GM19238 (cell line): ENCODE data around the gene THBS3.
"Not testable (repeated sequence)": the region's sequence is repeated elsewhere in the genome, so short reads cannot be mapped to it uniquely, and the experiment has no call there.

ENCODE experiments used
- DNase-seq: peaks from one replicate; pipeline ENCODE4 v3.0.0; 2011; ENCODE audit warnings: low spot score; ENCODE audit not compliant: insufficient read length

The THBS3 gene

DNA sequence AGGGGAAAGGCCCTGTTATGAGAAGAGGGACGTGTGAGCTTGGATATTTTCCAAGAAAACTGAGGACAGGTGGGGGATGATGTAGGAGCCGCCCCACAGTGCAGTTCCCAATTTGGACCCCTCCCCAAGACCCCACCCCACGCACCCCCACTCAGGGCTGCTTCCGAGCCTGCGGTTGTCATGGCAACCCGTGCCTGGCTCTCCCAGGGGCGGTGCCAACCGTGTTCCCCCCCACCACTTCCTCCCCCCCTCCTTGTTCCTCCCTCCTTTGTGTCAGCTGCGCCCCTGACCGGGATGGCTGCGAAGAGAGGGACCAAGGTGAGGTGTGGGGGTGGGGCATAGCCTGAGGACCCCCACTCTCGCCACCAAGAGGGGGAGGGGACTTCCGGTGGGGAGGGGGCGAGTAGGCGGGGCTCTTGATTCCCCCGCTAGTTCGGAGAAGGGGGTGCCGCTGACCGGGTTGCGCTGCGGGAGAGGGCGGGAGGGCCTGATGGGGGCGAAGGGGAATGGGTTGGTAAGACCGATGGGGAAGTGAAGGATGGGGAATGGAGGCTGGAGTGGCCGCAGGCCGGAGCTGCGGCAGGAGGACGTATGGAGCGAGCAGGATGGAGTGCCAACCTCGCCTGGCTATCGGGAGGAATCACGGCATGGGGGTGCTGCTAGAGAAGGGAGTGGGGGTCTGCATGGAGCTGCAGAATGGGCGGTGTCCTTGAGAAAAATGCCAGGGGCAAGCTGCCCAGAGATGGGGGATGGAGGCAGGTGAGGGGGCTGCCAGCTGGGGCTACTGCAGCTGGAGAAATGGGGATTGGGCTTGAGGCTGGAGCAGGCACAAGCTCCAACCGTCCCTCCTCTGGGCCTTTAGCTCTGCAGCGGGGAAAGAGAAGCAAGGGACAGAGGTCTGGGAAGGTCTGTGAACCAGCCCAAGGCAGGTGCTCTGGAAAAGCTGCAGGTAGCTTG, 33.1 kb downstream of the THBS3 start:
- no peak for DNase-seq

DNA sequence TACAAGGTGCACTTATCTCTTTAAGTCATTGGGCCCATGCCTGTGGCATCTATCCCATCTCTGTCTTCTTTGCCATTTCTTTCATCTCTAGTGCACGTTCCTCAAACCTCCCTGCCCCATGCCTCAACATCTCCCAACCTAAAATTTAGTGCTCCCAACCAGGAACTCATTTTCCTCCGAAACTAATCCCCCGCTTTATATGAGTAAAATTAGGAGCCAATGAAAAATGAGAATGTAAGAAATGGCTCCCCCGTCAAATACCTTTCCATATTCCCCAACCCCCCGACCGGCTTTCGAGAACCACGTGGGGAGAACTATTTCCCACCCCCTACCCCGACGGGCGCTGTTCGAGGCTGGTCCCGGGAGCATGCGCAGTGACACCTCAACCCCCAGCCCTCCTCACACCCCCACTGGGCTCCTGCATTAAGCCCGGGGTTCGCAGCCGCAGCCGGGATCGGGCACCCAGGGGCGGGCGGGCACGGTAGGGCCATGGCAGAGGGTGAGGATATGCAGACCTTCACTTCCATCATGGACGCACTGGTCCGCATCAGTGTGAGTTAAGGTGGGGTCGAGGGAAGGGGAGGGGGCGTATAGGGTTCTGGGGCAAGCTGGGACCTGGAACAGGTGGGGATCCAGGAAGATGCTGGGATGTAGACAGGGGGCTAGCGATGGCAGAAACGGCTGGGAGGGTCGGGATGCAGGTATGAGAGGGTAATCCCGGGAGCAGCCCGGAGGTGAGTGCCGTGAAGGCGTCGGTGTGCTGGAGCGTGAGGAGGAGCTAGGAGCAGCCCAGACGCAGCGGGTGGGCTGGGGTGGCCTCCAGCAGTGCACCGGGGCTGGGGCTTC, 34.0 kb downstream of the THBS3 start, which contains the start of gene TRIM46:
TRIM46 (plus strand) TSS at position 372 of the 846 bp plus-strand sequence; CDS start at position 490, 118 bp downstream.
- DNase-seq: no peak

DNA sequence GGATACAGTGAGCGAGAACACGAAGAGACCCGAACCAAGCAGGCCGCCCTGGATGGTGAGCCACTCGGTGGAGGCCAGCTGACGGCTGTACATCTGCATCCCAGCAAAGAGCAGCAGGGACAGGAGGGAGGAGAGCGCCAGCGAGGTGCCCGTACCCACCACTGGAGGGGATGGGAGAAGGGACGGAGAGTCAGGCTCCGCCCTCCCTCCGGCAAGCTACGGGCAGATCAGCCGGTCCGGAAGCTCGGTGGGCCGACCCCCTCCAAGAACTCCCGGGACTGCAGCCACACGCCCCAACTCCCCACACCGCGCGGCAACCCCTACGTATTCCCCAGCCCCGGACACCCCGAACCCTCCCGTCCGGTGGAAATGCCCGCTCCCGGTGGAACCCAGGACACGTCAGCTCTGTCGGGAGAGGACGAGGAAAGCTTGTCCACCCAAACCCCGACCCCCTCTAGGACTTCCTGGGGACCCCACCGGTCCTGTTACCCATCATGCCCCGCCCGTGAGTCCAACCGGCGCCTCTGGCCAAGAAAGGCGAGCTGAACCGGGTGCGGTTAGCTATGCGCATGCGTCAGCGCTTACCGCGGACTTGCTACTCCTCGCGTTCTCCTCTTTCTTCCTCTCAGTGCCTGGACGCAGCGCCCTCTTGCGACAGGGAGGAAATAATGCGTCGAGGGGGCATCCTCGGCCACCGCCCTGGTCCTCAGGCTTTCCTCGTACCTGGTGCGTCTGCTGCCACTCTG, 34.8 kb downstream of the THBS3 start, which contains the start of gene KRTCAP2:
KRTCAP2 (minus strand) TSS at position 573 of the 746 bp plus-strand sequence; CDS start at position 493, 80 bp downstream.
- peak; percentile 98 for DNase-seq

DNA sequence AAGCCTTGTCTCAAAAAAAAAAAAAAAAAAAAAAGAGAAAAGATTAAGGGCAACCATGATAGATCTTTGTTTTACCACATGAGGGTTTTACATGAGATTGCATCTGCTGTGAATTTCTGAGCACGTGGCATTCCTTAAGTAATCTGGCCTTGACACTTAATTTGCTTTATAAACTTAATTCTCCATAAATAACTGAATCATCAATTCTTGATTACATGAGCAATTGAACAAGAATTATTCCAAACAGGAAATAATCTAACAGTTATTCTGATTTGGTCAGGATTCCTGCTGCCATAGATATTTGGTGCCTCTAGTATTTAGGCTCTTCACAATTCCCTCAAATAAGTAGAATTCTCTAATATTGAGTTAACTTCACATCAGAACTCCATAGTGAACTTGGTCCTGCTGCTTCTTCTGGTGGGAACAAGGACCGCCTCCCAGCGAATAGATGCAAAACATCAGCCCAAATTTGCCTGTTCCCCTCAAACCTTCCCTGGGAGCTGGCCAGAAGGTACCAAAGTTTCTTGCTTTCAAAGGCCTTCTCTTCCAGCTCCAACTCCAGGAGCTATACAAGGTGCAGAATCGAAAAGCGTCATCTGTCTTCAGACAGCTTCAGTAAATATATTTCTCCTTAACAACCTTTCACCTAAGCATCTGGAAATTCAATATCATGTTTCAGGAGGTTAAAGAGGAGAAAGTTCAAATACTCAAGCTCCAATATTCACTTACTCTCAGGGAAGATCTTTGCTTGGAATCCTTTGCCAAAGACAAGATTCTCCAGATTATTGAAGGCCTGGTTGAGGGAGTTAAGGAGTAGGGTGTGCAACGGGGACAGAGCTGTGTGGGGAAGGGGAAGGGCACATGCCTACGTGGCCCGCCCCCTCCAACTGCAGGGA, 35.6 kb downstream of the THBS3 start:
- no peak for DNase-seq

DNA sequence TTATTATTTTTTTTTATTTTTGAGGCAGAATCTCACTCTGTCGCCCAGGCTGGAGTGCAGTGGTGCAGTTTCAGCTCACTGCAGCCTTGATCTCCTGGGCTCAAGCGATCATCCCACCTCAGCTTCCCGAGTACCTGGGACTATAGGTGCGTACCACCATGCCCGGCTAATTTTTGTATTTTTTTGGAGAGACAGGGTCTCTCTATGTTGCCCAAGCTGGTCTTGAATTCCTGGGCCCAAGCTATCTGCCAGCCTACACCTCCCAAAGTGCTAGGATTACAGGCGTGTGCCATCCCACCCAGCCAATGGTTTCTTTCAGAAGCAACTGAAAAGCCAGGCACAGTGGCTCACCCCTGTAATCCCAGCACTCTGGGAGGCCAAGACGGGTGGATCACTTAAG, 36.9 kb downstream of the THBS3 start:
- no peak for DNase-seq

DNA sequence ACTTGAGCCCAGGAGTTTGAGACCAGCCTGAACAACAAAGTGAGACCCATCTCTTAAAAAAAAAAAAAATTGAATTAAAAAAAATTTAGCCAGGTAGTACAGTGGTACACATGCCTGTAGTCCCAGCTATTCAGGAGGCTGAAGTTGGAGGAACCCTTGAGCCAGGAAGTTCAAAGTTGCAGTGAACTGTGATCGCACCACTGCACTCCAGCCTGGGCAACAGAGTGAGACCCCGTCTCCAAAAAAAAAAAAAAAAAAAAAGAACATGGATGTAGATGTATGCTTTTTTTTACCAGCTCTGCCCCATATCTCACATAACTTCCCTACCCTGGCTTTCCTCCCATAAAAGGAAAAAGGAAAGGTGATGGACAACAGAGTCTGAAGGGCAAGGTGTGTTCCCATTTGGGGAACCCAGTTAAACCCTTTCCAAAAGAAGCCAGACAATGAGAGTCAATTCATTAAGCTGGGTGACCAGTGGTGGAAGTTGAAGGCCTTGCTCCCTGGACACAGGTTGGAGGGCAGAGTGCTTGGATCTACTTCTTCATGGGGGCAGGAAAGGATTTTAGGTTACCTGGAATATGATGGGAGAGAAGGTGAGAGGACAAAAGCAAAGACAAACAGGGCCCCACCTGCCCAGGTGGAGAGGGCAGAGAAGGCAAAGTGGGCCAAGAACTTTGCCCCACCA, 37.5 kb downstream of the THBS3 start:
- DNase-seq: no peak

DNA sequence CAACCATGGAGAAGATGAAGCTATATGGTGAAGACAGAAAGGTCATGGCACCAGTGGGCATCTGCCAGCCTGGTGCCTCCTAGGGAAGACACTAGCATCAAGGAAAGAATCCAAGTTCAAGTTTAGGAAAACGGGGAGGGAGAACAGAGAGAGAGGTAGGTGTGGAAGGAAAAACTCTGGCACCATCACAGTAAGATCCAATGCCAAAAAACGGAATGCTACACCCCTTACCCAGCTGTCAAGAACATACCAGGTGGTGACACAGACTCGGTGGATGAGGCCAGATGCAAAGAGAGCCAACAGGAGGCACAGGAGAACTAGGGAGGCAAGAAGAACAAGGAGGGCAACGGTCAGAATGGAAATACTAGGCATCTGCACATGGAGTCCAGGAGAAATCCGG, 38.2 kb downstream of the THBS3 start:
- DNase-seq: no peak

DNA sequence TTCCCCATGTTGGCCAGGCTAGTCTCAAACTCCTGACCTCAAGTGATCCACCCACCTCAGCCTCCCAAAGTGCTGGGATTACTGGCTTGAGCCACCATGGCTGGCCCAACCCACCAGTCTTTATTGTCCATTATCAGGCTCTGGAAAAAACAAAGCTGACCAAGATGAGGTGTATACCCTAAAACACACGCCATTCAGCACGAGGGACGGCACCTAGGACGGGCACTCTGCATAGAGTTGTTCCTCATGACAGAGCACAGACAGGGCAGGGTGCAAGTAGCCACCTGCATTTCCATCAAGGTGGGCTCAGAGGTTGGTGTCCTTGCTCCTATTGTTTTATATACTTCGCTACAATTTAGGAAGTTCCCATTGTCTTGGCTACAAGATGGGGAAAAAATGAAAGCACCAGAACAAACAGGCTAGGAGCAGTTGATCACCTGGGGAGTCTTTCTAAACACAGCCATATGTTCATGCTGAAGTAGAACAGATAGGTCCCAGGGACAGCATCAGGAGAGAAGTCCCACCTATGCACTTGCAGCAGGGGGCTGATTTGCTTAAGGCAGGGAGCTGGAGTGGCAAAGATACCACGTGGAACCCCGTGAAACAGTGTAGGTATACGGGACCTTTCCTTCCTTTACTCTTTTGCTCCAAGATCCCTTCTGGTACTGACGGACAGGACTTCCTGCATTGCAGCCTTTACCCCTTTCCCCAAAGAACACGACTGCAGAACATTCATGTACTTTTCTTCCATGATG, 39.1 kb downstream of the THBS3 start:
- no peak for DNase-seq

DNA sequence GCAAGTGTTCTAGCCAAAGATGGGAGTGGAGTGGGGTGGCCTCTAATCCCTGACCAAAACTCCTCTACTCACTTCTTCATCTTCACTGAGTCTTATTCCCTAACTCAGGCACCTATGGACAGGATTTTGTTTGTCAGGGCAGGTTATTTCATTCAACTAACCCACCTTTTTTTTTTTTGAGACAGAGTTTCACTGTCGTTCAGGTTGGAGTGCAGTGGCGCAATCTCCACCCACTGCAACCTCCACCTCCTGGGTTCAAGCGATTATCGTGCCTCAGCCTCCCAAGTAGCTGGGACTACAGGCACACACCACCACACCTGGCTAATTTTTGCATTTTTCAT, 39.6 kb downstream of the THBS3 start:
- not testable (repeated sequence) for DNase-seq

DNA sequence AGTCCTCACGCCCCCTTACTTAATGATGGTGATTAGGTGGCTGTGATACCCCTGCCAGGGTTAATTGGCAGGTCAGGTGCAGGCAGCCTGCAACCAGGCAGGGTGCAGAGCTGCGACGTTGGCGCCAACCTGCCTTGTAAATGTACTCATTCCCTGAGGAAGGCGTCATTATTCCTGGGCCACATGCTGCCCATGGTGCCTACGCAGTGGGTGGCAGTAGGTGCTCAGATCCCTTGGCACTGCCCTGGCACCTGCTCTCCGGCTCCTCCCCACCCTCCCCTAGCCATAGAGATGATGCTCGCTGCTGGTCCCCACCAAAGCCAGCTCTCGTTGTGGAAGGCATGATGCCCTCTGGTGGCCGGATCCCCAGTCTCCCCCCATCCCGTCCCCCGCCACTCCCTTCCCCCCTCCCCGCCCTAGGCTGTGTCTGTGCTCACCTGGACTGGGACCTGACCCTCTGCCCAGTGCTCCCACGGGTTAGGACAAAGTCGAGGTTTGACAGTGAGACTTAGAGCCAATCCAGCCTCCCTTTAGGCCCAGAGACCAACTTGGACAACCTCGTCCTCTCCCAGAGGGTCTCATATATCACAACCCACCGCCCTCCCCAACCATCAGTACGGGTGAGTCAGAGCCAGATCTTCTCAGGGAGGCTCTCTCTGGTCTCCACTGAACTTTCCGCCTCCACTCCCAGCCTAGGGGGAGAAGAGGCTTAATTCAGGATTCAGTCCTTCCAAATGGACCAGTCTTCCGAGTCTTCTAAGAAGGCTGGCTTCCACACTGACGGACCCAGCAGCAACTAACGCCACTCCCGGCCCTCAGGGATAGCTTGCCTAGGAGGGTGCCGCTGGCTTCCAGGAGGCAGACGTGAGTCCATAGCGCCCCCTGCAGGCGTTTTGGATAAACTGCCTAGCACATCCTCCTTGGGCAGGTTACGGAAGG, 40.3 kb downstream of the THBS3 start:
- DNase-seq: peak; percentile 65

DNA sequence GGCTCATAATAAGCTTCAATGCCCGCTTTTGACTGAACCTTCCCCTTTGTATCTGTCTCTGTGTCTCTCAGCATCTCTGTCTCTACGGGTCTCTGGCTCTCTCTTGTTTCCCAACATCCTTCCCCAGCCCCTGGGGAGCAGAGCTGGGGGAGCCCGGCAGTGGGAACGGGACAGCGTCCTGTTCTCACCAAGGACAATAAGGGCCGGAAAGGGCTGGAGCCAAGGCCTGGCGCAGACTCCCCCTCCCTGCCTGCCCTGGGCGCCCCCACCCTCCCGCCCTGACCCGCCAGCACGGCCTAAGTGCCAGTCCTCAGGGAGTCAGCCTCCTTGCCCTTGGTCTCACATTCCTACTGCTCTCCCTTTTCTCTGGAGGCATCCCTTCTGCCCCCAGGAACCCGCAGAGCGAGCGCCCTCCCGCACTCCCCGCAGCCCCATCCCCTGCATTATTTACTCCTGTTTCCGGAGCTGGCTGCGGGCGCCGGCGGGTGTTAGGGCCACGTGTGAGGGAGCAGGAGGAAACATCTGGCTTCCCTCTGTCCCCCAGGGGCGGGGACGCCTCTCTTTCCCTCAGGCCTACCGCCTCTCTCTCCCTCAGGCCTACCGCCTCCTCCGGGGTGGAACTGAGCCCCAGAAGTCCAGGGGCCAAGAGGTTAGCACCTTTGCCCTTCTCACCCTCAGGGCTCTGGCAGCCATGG, 41.1 kb downstream of the THBS3 start:
- DNase-seq: no peak

DNA sequence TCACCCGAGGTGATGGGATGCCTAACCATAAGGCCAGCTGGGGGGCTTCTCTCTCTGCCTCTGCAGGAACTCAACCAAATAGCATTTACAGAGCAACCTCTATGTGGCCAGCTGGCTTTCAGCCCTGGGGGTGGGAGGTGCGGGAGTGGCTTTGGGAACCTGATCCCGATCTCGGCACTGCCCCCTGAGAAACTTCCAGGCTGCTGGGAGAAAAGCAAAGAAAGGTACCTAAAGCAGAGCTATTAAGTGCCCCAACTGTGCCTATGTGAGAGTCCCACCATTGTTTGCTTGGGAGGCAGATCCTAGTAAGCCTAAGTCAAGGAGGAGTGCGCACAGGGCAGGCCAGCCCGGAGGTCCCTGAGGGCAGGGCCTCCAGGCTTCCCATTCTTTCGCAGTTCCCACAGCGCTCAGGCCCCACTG, 41.6 kb downstream of the THBS3 start:
- DNase-seq: no peak

DNA sequence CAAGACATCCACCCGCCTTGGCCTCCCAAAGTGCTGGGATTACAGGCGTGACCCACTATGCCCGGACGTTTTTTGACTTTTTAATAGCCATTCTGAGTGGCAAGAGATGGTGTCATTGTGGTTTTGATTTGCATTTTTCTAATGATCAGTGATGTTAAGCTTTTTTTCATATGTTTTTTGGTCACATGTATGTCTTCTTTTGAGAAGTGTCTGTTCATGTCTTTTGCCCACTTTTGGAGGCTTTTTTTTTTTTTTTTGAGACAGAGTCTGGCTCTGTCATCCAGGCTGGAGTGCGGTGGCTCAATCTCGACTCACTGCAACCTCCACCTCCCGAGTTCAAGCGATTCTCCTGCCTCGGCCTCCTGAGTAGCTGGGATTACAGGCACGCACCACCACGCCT, 43.1 kb downstream of the THBS3 start:
- DNase-seq: not testable (repeated sequence)

DNA sequence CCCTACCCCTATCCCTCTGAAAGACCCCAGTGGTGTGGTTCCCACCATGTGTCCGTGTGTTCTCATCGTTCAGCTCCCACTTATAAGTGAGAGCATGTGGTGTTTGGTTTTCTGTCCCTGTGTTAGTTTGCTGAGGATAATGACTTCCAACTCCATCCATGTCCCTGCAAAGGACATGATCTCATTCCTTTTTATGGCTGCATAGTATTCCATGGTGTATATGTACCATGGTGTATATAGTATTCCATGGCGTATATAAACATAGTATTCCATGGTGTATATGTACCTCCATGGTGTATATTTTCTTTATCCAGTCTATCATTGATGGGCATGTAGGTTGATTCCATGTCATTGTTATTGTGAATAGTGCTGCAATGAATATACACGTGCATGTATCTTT, 43.9 kb downstream of the THBS3 start:
- not testable (repeated sequence) for DNase-seq

DNA sequence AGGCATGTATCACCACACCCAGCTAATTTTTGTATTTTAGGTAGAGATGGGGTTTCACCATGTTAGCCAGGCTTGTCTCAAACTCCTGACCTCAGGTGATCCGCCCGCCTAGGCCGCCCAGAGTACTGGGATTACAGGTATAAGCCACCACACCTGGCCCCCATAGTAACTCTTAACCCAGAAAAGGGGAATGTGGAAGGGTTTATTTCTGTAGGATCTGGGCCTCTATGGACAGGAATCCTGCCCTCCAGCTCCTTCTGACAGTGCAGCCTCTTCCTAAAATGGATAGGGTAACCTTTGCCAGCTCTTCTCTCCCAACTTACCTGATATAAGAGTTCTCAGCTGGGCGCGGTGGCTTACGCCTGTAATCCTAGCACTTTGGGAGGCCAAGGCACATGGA, 45.1 kb downstream of the THBS3 start:
- DNase-seq: not testable (repeated sequence)

DNA sequence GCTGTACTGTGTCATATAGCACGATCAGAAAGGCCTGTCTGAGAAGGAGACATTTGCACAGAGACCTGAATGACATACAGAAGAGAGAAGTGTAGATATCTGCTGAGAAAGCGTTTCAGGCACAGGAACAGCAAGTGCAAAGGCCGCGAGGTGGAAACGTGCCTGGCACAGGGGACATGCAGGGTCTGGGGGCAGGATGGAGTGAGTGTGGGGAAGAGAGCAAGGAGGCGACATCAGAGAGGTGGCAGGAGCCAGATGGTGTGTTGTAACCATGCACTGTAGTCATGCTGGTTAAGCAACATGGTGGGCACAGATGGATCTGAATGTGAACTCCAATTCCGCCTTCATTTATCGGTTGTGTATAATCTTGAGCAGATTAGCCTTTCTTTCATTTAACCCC, 47.6 kb downstream of the THBS3 start:
- DNase-seq: no peak

DNA sequence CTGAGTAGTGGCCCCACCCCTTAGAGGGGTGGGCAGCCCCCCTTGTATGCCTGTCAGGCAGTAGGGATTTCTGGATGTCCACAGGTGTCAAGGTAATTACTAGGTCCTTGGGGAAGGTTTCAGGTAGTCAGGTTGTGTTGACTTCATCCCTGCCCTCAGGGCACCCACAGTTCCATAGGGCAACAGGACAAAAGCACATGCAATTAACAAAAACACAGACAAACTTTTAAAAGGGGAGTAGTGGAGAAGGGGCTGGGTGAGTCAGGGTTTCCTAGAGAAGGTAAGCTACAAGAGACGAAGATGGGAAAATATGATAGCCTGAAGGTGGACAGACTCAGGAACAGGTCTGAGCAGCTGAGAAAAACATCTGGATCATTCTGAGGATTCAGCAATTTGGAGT, 48.7 kb downstream of the THBS3 start:
- no peak for DNase-seq
